IMR-90 (cell line): ENCODE data around the gene PASD1.

ENCODE experiments used
- CTCF ChIP-seq: conservative IDR thresholded peaks from 2 replicates; pipeline ENCODE4 v1.5.1; 2012; ENCODE audit warnings: mild to moderate bottlenecking, low read depth, low read length, improper control_type of control experiment
- ELK1 ChIP-seq: fragments of 150-350 bp; IDR thresholded peaks from 2 replicates; pipeline ENCODE4 v1.6.1; 2016; ENCODE audit warnings: low read depth, mild to moderate bottlenecking, low read length, moderate library complexity, borderline replicate concordance
- FOS ChIP-seq: fragments of 150-350 bp; IDR thresholded peaks from 2 replicates; pipeline ENCODE4 v1.6.1; 2016; ENCODE audit warnings: low read depth, low read length
- POLR2A ChIP-seq: IDR thresholded peaks from 2 replicates; pipeline ENCODE4 v1.6.1; 2012; ENCODE audit warnings: mild to moderate bottlenecking, low read depth, low read length
- RAD21 ChIP-seq: IDR thresholded peaks from 2 replicates; pipeline ENCODE4 v1.6.1; 2012; ENCODE audit warnings: low read length, improper control_type of control experiment
- RCOR1 ChIP-seq: IDR thresholded peaks from 2 replicates; pipeline ENCODE4 v1.6.1; 2012; ENCODE audit warnings: mild to moderate bottlenecking, low read length, improper control_type of control experiment; ENCODE audit not compliant: insufficient replicate concordance
- RFX5 ChIP-seq: IDR thresholded peaks from 2 replicates; pipeline ENCODE4 v1.8.0; 2012; ENCODE audit warnings: low read depth, mild to moderate bottlenecking, low read length, moderate library complexity
- SMC3 ChIP-seq: fragments of 150-350 bp; IDR thresholded peaks from 2 replicates; pipeline ENCODE4 v1.6.1; 2016; ENCODE audit warnings: low read depth, mild to moderate bottlenecking, antibody characterized with exemption, low read length, moderate library complexity
- USF2 ChIP-seq: fragments of 150-350 bp; IDR thresholded peaks from 2 replicates; pipeline ENCODE4 v1.6.1; 2017; ENCODE audit warnings: mild to moderate bottlenecking, antibody characterized with exemption, low read length, low read depth

- no peak for TF ChIP-seq POLR2A
- TF ChIP-seq CTCF, result no peak
- no peak for TF ChIP-seq RCOR1
- no peak for TF ChIP-seq SMC3
- TF ChIP-seq USF2, result no peak
- no peak for TF ChIP-seq RAD21
- no peak for TF ChIP-seq RFX5
- TF ChIP-seq ELK1, result no peak
- no peak for TF ChIP-seq FOS
Observed at GRCh38 chrX:151523351-151523750, 40.1 kb upstream of the PASD1 start.
